Measurements from ENCODE around the gene ATP11A. TPM values are rescaled to one million over a fixed set of nuclear protein-coding genes. Genes with fewer than 3 reads are reported as not detected.

Gene ATP11A
- total RNA-seq, 3 donors from 2014 or later: 22.1 to 27.2 (median 26.8) TPM

- H3K4me1 ChIP-seq: no peaks in the 10 kb centered on the region
- no peak overlapping the region for H3K4me3 ChIP-seq
- H3K9me3 ChIP-seq: no peaks in the 10 kb centered on the region
- H3K27me3 ChIP-seq: no peaks in the 10 kb centered on the region
- no peak for DNase-seq (ENCODE audit: low spot score in 2 of 2)
- no peak overlapping the region for H3K27ac ChIP-seq
- no peaks in the 10 kb centered on the region for H3K36me3 ChIP-seq
- TF ChIP-seq CTCF (IDR thresholded peaks at IDR 0.05) (no peak), POLR2AphosphoS5 (IDR thresholded peaks at IDR 0.05) (no peak), POLR2A (IDR thresholded peaks at IDR 0.05) (no peak)
- intact Hi-C loops (cut with DNase I; ENCODE audit: low total_unique reads): no loop called here
These were observed 42.8 kb downstream of the ATP11A start for GRCh38 chr13:112732679-112733078.

- Histone ChIP-seq H3K36me3 (no peaks in the 10 kb centered on the region), H3K9me3 (no peaks in the 10 kb centered on the region), H3K27me3 (no peaks in the 10 kb centered on the region), H3K4me3 (no peak overlapping the region), H3K4me1 (no peaks in the 10 kb centered on the region), H3K27ac (no peak overlapping the region)
- TF ChIP-seq CTCF (IDR thresholded peaks at IDR 0.05) (no peak), POLR2A (IDR thresholded peaks at IDR 0.05) (no peak), POLR2AphosphoS5 (IDR thresholded peaks at IDR 0.05) (no peak)
- no peak for DNase-seq (ENCODE audit: low spot score in 2 of 2)
- intact Hi-C loops (cut with DNase I; ENCODE audit: low total_unique reads): no loop called here
These were observed 43.3 kb downstream of the ATP11A start for GRCh38 chr13:112733112-112733511.

- TF ChIP-seq POLR2A (IDR thresholded peaks at IDR 0.05) (no peak), POLR2AphosphoS5 (IDR thresholded peaks at IDR 0.05) (no peak), CTCF (IDR thresholded peaks at IDR 0.05) (no peak)
- Histone ChIP-seq H3K27me3 (no peaks in the 10 kb centered on the region), H3K4me1 (no peaks in the 10 kb centered on the region), H3K27ac (no peak overlapping the region), H3K4me3 (no peak overlapping the region), H3K9me3 (no peaks in the 10 kb centered on the region), H3K36me3 (no peaks in the 10 kb centered on the region)
- intact Hi-C loops (cut with DNase I; ENCODE audit: low total_unique reads): no loop called here
- DNase-seq (ENCODE audit: low spot score in 2 of 2): no peak
These were observed 44.0 kb downstream of the ATP11A start for GRCh38 chr13:112733661-112734379.

DNA sequence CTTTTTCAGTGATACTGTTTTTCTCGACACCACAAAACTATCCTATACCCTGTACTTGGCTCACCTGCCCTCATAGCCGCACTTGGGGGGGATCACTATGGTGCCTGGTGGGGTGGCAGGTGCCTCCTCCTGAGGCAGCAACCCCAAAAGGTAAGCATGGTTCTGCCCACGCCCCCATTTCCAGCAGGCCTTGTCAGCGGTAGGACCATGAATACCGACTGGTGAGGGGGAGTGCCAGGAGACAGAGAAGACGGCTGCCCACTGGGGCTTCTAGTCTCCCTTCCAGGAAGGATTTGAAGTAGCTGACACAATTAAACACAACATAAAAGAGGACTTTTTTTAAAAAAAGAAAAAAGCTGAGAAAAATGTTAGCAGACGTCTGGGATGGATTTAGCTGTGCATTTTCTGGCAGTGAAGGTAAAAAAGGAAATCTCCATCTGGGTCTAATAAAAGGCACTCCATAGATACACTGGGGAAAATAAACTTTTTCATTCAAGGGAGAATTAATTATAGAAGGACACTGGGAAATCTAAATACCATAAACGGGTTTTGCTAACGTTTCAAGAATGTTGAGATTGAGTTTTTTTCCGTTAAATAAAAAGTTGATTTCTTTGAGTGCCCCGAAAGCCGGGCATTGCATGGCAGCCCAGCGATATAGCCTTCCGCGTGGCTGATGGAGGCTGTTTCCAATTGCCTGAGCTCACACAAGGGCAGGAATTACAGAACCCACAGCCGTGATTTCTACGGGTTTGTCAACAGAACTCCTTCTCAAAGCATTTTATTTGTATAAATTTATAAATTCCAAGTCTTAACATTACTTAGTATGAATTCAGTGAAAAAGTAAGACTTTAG lies 45.1 kb downstream of the ATP11A start:
- no peak overlapping the region for H3K27ac ChIP-seq
- H3K4me3 ChIP-seq: no peak overlapping the region
- H3K36me3 ChIP-seq: no peaks in the 10 kb centered on the region
- intact Hi-C loops (cut with DNase I; ENCODE audit: low total_unique reads): no loop called here
- TF ChIP-seq CTCF (IDR thresholded peaks at IDR 0.05): no peak
- TF ChIP-seq POLR2AphosphoS5 (IDR thresholded peaks at IDR 0.05): no peak
- no peak for TF ChIP-seq POLR2A (IDR thresholded peaks at IDR 0.05)
- no peak for DNase-seq (ENCODE audit: low spot score in 2 of 2)
- H3K27me3 ChIP-seq: no peaks in the 10 kb centered on the region
- no peaks in the 10 kb centered on the region for H3K4me1 ChIP-seq
- no peaks in the 10 kb centered on the region for H3K9me3 ChIP-seq

GRCh38 chr13:112735791-112736190 lies 46.0 kb downstream of the ATP11A start:
- Histone ChIP-seq H3K36me3 (no peaks in the 10 kb centered on the region), H3K9me3 (no peaks in the 10 kb centered on the region), H3K4me1 (no peaks in the 10 kb centered on the region), H3K27ac (no peak overlapping the region), H3K27me3 (no peaks in the 10 kb centered on the region), H3K4me3 (no peak overlapping the region)
- intact Hi-C loops (cut with DNase I; ENCODE audit: low total_unique reads): no loop called here
- no peak for TF ChIP-seq POLR2A (IDR thresholded peaks at IDR 0.05)
- TF ChIP-seq CTCF (IDR thresholded peaks at IDR 0.05): no peak
- no peak for TF ChIP-seq POLR2AphosphoS5 (IDR thresholded peaks at IDR 0.05)
- DNase-seq (ENCODE audit: low spot score in 2 of 2): no peak
